GM08714 (cell line): Measurements from ENCODE around the gene DPPA3.
"Not testable (repeated sequence)": the region's sequence is repeated elsewhere in the genome, so short reads cannot be mapped to it uniquely, and the experiment has no call there.

ENCODE experiments used
- H3K4me3 ChIP-seq: fragments of 200-500 bp; sonication (Bioruptor generic); 2 replicates; pipeline ENCODE4 v1.5.1; 2014; ENCODE audit warnings: mild to moderate bottlenecking, low read length, inconsistent platforms
- ZNF274 ChIP-seq: IDR thresholded peaks from 2 replicates; pipeline ENCODE4 v1.6.1; 2012; ENCODE audit warnings: mild to moderate bottlenecking, low read depth, low read length

Gene DPPA3

GRCh38 chr12:7711133-7711532, at the start of gene DPPA3:
Gene DPPA3, plus strand, starts transcription at chr12:7711433. Its CDS starts 138 bp downstream, at chr12:7711571.
- H3K4me3 ChIP-seq: no peak within 1 kb of the TSS
- TF ChIP-seq ZNF274: no peak

- no peak overlapping the region for H3K4me3 ChIP-seq
- TF ChIP-seq ZNF274: no peak
These were observed 49.5 kb upstream of the DPPA3 start for GRCh38 chr12:7661741-7662140.

GRCh38 chr12:7666595-7666994, 44.6 kb upstream of the DPPA3 start:
- no peak for TF ChIP-seq ZNF274

GRCh38 chr12:7667125-7667524, 44.1 kb upstream of the DPPA3 start:
- TF ChIP-seq ZNF274: no peak
- H3K4me3 ChIP-seq: no peak overlapping the region

More at GRCh38 chr12:7666595-7666994, 44.6 kb upstream of the DPPA3 start:
- no peak overlapping the region for H3K4me3 ChIP-seq

GRCh38 chr12:7668171-7668570, 43.1 kb upstream of the DPPA3 start:
- no peak for TF ChIP-seq ZNF274
- no peak overlapping the region for H3K4me3 ChIP-seq

- H3K4me3 ChIP-seq: not testable (repeated sequence)
These were observed 35.8 kb upstream of the DPPA3 start for GRCh38 chr12:7675455-7675854.

GRCh38 chr12:7677432-7677888, 33.8 kb upstream of the DPPA3 start:
- not testable (repeated sequence) for H3K4me3 ChIP-seq

GRCh38 chr12:7678744-7679143, 32.5 kb upstream of the DPPA3 start:
- no peak overlapping the region for H3K4me3 ChIP-seq
- TF ChIP-seq ZNF274: no peak

GRCh38 chr12:7679251-7680045, 31.8 kb upstream of the DPPA3 start:
- no peak for TF ChIP-seq ZNF274
- no peak overlapping the region for H3K4me3 ChIP-seq

GRCh38 chr12:7681535-7681934, 29.7 kb upstream of the DPPA3 start:
- TF ChIP-seq ZNF274: no peak
- H3K4me3 ChIP-seq: no peak overlapping the region

- no peak for TF ChIP-seq ZNF274
- no peak overlapping the region for H3K4me3 ChIP-seq
These were observed 17.4 kb upstream of the DPPA3 start for GRCh38 chr12:7693793-7694192.

- H3K4me3 ChIP-seq: no peak overlapping the region
- TF ChIP-seq ZNF274: no peak
These were observed 16.5 kb upstream of the DPPA3 start for GRCh38 chr12:7694556-7695236.

- TF ChIP-seq ZNF274: no peak
- H3K4me3 ChIP-seq: no peak overlapping the region
These were observed 16.0 kb upstream of the DPPA3 start for GRCh38 chr12:7695237-7695560.

GRCh38 chr12:7695566-7696197, 15.6 kb upstream of the DPPA3 start, which contains the start of gene GDF3:
Gene GDF3, minus strand, starts transcription at chr12:7695775. Its CDS starts 47 bp downstream, at chr12:7695728.
- H3K4me3 ChIP-seq: no peak within 1 kb of the TSS
- TF ChIP-seq ZNF274: no peak

- no peak for TF ChIP-seq ZNF274
- no peak overlapping the region for H3K4me3 ChIP-seq
These were observed 5.4 kb upstream of the DPPA3 start for GRCh38 chr12:7705846-7706245.
